Transverse colon (tissue), 3 donors: ENCODE data around the gene CTNND2.

Experiments
- CTCF ChIP-seq, 5 experiments: fragments of 200-600 bp in 3 of 5; fragments of 450-650 bp in 2 of 5; sonication (generic) in 3 of 5; IDR thresholded peaks; 1 replicate in 2 of 5; 2 replicates in 3 of 5; pipeline ENCODE4 v1.5.1; 2016 to 2017; ENCODE audit warnings: antibody characterized with exemption in 5 of 5, inconsistent platforms in 3 of 5, mild to moderate bottlenecking in 2 of 5, moderate library complexity in 1 of 5
- POLR2A ChIP-seq: fragments of 450-650 bp; IDR thresholded peaks from one replicate; pipeline ENCODE4 v1.6.1; 2016; ENCODE audit warnings: antibody characterized with exemption, mild to moderate bottlenecking, moderate library complexity

- no peak for TF ChIP-seq POLR2A
- no peak for TF ChIP-seq CTCF (IDR thresholded peaks at IDR 0.05)
Observed at GRCh38 chr5:11045411-11045810, 858.8 kb downstream of the CTNND2 start.
